GM18868 (cell line): ENCODE data around the gene KANK4.

Experiments
- ATAC-seq: cut with Tn5 transposase; IDR thresholded peaks from one replicate; pipeline ENCODE4 v1.9.1; 2021; ENCODE audit warnings: mild to moderate bottlenecking, moderate library complexity; ENCODE audit not compliant: unreplicated experiment

The KANK4 gene

DNA sequence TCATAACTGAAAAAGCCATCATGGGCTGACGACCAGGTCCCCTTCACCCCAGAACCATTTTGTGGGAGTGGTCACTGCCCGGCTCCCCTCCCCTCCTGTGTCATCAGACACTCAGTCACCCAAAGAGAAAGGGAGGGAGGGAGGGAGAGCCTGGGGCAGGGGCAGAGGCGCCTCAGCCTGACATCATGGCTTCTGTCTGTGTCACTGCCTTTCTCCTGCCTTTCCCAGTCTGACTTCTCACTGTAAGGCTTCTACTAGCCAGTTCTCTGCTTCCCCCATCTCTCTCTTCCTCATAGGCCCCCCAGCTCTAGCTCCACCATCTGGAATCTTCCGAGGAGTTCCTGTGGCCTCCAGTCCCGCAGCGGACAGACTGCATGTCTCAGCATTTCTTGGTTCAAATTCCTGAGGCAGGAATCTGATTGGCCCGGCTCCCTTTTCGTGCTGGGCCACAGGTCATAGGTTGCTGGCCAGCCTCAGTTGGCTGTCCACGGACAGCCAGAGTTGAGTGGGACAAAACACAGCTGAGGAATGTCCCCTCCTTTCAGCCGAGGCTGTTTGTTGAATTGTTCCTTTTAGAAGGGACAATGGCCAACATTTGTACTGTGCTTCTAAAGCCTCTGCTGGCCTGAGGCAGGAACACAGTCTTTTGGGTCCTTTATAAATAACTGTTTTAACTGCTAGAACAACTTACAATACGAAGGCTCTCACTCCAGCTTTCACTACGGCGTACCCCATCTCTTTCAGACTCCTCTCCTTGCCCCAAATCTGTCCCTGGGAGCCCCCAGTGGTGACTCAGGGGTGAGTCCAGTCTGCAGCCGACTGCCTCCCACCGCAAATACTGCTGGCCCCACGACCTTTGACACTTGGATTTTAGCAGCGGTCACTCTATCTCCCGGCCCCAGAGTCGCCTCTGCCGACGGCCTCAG is 18.7 kb upstream of the KANK4 start:
- ATAC-seq = no peak

- no peak for ATAC-seq
Observed at GRCh38 chr1:62336995-62337705, 17.9 kb upstream of the KANK4 start.

- ATAC-seq = no peak
Observed at GRCh38 chr1:62336638-62336994, 17.4 kb upstream of the KANK4 start.

- ATAC-seq = no peak
Observed at GRCh38 chr1:62335656-62336055, 16.4 kb upstream of the KANK4 start.

DNA sequence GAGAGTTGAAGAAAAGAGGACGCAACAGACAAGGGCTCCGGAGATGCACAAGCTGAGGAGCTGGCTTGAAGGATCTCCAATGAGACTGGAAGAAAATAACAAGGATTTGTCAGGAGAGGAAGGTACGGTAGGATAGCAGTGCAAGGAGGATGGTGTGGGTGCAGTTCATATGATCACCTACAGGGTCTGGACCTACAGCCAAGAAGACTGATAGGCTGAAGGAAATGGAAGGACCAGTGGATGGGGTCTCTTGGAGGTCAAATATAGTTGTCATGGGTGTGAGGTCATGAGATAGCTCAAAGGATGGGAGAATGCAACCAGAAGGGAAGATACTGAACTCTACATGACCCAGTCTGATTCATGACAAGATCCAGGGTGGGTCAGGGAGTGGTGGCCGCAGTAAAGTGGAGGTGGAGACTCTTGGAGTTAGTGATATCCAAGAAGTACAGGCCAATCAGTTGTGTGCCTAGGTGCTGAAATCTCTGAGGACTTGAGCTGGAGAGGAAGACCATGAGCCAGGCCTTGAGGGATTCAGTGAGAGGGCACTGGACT is 15.3 kb upstream of the KANK4 start:
- no peak for ATAC-seq

- ATAC-seq = no peak
Observed at GRCh38 chr1:62333441-62333840, 14.2 kb upstream of the KANK4 start.

- ATAC-seq = no peak
Observed at GRCh38 chr1:62327360-62328055, 8.3 kb upstream of the KANK4 start.

GRCh38 chr1:62325681-62326080 is 6.4 kb upstream of the KANK4 start:
- no peak for ATAC-seq

GRCh38 chr1:62325081-62325480 is 5.8 kb upstream of the KANK4 start:
- ATAC-seq = no peak

GRCh38 chr1:62321446-62321845 is 2.2 kb upstream of the KANK4 start:
- no peak for ATAC-seq

- ATAC-seq = no peak
Observed at GRCh38 chr1:62318320-62318755, 896 bp downstream of the KANK4 start.

DNA sequence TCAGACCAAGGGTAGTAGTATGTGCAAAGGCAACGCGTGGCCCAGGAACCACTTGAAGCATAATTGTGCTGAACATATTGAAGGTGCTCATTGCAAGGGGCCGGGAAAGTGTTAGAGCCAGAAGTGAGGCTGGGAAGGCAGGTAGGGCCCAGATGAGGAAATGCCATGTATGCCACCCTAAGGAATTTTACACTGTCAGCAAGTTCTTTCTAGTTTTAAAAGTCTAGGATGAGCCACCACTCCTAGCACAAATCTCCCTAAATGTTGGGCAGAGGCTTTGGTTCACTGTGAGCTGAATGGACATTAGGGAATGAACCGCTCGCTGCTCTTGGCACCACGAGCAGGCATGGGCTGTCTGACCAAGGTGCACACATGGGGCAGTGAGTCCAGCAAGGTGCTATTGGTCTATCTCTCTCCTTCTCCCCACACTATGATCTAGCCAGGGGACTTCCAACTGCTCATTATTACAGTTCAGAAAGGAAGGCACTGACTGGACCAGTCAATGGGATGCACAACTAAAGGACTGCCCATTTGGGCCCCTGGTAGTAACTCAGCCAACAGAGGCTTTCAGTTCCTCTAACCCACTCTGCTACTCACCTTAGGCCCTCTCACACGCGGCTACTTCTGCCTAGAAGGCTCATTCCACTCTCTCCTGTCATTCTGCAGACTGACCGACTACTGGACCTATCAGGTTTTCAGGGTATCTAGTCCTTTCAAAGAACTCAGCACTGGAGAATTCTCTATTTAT is 2.0 kb downstream of the KANK4 start:
- no peak for ATAC-seq

DNA sequence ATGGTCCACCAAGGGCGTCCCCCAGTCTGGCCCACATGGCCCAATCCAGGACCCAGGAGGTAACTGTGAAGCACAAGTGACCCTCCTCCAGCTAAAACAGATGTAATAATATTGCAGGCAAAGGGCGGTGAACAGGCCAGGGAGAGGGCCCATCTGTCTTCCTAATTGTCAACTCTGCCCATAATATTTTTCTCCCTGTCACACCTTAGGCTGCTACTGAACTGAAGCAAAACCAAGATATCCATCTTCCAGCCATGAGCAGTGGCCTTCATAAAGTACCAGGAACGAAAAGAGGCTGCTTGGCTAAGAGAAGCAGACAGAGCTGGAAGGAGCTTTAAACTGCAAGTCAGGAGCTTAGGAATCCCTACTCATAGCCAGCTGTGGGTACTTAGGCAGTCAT is 3.1 kb downstream of the KANK4 start:
- no peak for ATAC-seq

- ATAC-seq = no peak
Observed at GRCh38 chr1:62315387-62315786, 3.8 kb downstream of the KANK4 start.

GRCh38 chr1:62314454-62315350 is 4.5 kb downstream of the KANK4 start:
- ATAC-seq = no peak

DNA sequence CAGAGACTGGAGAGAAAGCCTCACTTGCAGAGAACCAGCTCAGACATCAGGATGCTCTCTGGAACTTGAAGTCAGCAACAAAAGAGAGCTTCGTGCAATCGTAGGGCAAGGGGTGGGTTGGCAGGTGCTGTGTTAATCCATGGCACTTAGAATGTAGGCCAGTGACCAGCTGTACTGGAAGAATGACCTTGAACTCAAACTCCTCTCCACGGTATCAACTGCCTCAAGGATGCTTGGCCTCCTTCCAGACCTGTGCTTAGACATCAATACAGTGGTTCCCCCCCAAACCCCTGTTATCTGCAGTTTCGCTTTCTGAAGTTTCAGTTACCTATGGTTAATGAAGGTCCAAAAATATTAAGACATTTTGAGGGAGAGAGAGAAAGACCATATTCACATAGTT is 6.5 kb downstream of the KANK4 start:
- ATAC-seq = no peak

DNA sequence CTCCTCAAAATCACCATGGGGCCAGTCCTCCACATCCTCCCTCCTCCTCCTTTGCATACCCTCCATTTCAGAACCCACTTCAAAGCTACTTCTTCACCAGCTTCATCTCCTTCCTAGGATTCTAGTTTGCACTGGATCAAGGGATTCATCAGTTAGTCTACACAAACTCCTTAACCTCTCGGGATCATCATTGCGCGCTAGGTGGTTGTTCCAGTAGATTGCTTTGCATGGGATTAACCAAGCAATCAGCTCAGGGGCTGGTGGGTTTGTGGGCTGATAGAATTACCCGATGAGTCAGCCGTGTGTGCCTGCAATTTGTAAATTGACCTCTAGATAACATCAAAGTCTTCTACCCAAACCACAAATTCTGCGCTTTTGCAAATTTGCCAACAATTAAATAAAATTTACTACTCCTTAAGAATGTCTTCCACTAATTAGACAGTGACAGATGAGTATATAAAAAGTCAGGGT is 7.7 kb downstream of the KANK4 start:
- ATAC-seq = no peak

DNA sequence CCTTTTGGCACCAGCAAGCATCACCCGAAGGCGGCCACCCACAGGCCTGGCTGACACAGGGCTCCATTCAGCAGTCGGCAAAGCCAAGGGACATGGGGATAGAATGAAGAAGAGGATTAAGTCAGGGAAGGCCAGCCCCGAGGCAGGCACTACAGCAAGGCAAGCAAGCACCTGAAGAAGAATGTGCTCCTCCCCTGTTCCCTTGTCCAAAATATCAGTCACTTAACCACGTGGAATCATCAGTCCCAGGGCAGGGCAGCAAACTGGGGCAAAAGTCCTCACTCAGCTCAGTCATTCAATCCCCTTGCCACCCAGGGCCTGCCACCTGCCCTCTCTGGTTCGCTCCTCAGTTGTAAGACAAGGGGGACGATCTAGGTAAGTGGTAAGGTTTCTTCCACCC is 9.3 kb downstream of the KANK4 start:
- ATAC-seq = no peak

GRCh38 chr1:62308606-62309005 is 10.6 kb downstream of the KANK4 start:
- no peak for ATAC-seq
